ENCODE data around the gene TRIM31.

DNA sequence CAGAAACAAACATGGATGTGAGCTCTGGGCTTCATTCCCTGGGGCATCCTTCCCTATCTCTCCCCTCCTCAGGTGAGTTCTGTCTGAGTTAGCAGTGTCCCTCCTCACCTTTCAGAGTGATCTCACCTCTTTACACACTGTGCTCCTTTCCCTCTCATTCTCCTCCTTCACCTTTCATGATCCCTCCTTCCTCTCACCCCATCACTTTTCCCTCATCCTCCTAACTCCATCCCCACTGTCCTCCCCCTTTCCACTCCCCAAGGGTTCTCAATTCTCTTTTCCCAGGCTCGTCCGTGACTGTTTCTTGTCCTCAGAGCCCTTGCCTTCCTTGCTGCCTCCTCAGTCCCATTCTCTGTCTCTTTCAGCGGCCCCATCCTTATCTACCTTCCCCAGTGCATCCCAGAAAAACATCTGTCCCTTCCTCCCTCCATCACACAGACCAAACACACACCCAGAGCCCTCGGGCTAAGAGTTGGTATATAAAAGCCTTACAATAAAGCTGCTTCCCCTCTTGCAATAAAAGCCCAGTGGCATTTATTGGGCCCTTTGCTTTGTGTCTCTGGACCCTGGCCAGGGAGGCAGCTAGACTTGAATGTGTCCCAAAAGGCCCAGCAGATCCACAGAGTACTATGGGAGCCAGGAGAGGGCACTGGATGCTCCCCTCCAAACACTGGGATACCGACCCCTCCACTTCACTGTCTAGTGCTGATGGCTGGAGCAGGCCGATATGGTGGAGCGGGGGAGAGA is 39.2 kb downstream of the TRIM31 start:
- TF ChIP-seq POLR2A (IDR thresholded peaks at IDR 0.05; ENCODE audit: low read depth, low read length) (no peak), POLR2AphosphoS5 (IDR thresholded peaks at IDR 0.05; ENCODE audit: low read depth, low read length) (no peak), TAF1 (IDR thresholded peaks at IDR 0.05; ENCODE audit: borderline replicate concordance, low read depth, low read length) (no peak)
